B cell (primary cell): ENCODE data around the gene CMIP.

ENCODE experiments used
- CTCF ChIP-seq: fragments of 200-600 bp; IDR thresholded peaks from one replicate; pipeline ENCODE4 v1.8.0; 2022; ENCODE audit warnings: antibody characterized with exemption, mild to moderate bottlenecking
- EZH2 ChIP-seq: IDR thresholded peaks from 2 replicates; pipeline ENCODE4 v1.6.1; 2012; ENCODE audit warnings: borderline replicate concordance, low read depth, mild to moderate bottlenecking, moderate library complexity, low read length; ENCODE audit not compliant: insufficient read depth, poor library complexity, severe bottlenecking

GRCh38 chr16:81515721-81516120, 71.1 kb downstream of the CMIP start:
- TF ChIP-seq CTCF (no peak), EZH2 (no peak)
